Liver (tissue), 3 donors: ENCODE results near the gene TTC39C.

Experiments used
- EGR1 ChIP-seq, 2 donors: IDR thresholded peaks; 2 replicates each; pipeline ENCODE4 v1.6.1; 2016 to 2018; ENCODE audit warnings: antibody characterized with exemption in 2 of 2, low read depth in 2 of 2
- GABPA ChIP-seq, 2 donors: IDR thresholded peaks in 1 of 2; conservative IDR thresholded peaks in 1 of 2; 2 replicates each; pipeline ENCODE4 v1.6.1; 2016; ENCODE audit warnings: antibody characterized with exemption in 2 of 2, mild to moderate bottlenecking in 1 of 2, moderate library complexity in 1 of 2
- RAD21 ChIP-seq, 2 donors: IDR thresholded peaks; 2 replicates each; pipeline ENCODE4 v1.6.1; 2016; ENCODE audit warnings: antibody characterized with exemption in 2 of 2, mild to moderate bottlenecking in 2 of 2
- RXRA ChIP-seq, 2 donors: IDR thresholded peaks; 2 replicates each; pipeline ENCODE4 v1.6.1; 2017 to 2018; ENCODE audit warnings: antibody characterized with exemption in 2 of 2, mild to moderate bottlenecking in 1 of 2
- SP1 ChIP-seq: IDR thresholded peaks from 2 replicates; pipeline ENCODE4 v1.6.1; 2018; ENCODE audit warnings: antibody characterized with exemption, mild to moderate bottlenecking
- TF ChIP-seq, protein P1 (sequence below): fragments of 150-350 bp; IDR thresholded peaks from 2 replicates; pipeline ENCODE4 v1.5.1; 2017; ENCODE audit warnings: improper control_type of control experiment, low read depth, low read length; ENCODE audit not compliant: missing input control
- donor health status: healthy.
- donor health status: healthy.

- TF ChIP-seq, protein P1, sequence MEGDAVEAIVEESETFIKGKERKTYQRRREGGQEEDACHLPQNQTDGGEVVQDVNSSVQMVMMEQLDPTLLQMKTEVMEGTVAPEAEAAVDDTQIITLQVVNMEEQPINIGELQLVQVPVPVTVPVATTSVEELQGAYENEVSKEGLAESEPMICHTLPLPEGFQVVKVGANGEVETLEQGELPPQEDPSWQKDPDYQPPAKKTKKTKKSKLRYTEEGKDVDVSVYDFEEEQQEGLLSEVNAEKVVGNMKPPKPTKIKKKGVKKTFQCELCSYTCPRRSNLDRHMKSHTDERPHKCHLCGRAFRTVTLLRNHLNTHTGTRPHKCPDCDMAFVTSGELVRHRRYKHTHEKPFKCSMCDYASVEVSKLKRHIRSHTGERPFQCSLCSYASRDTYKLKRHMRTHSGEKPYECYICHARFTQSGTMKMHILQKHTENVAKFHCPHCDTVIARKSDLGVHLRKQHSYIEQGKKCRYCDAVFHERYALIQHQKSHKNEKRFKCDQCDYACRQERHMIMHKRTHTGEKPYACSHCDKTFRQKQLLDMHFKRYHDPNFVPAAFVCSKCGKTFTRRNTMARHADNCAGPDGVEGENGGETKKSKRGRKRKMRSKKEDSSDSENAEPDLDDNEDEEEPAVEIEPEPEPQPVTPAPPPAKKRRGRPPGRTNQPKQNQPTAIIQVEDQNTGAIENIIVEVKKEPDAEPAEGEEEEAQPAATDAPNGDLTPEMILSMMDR = no peak
- TF ChIP-seq RXRA (IDR thresholded peaks at IDR 0.05) (no peak), RAD21 (IDR thresholded peaks at IDR 0.05) (no peak), GABPA (IDR thresholded peaks at IDR 0.05 in 1 of 2, conservative IDR thresholded peaks at IDR 0.05 in 1 of 2) (no peak), SP1 (no peak), EGR1 (IDR thresholded peaks at IDR 0.05; ENCODE audit: low read depth in 2 of 2) (no peak)
Measured at GRCh38 chr18:24103320-24104021, 88.9 kb downstream of the TTC39C start.
